ENCODE data around the gene KRT76. TPM values are rescaled to one million over a fixed set of nuclear protein-coding genes. Genes with fewer than 3 reads are reported as not detected.

KRT76 gene
- total RNA-seq, 1 donor from 2014 or later = not detected

GRCh38 chr12:52783563-52784316 is 6.6 kb upstream of the KRT76 start:
- H3K27me3 Mint-ChIP-seq (ENCODE audit: low read depth) = peaks cover 68% of the 10 kb centered on the region
- H3K36me3 Mint-ChIP-seq = no peaks in the 10 kb centered on the region
- no peak overlapping the region for H3K4me3 Mint-ChIP-seq
- TF ChIP-seq CTCF (IDR thresholded peaks at IDR 0.05; ENCODE audit: unreplicated experiment) = no peak
- no peak overlapping the region for H3K27ac Mint-ChIP-seq
- peaks cover 7% of the 10 kb centered on the region for H3K4me1 Mint-ChIP-seq
- H3K9me3 Mint-ChIP-seq = peaks cover 3% of the 10 kb centered on the region
- DNase-seq (ENCODE audit: low spot score in 2 of 2, unreplicated experiment in 2 of 2) = no peak

- H3K9me3 Mint-ChIP-seq = peaks cover 3% of the 10 kb centered on the region
- DNase-seq (ENCODE audit: low spot score in 2 of 2, unreplicated experiment in 2 of 2) = no peak
- no peak for TF ChIP-seq CTCF (IDR thresholded peaks at IDR 0.05; ENCODE audit: unreplicated experiment)
- no peaks in the 10 kb centered on the region for H3K36me3 Mint-ChIP-seq
- no peak overlapping the region for H3K27ac Mint-ChIP-seq
- H3K27me3 Mint-ChIP-seq (ENCODE audit: low read depth) = peaks cover 75% of the 10 kb centered on the region
- H3K4me3 Mint-ChIP-seq = no peak overlapping the region
- H3K4me1 Mint-ChIP-seq = no peaks in the 10 kb centered on the region
Observed at GRCh38 chr12:52782502-52782901, 5.4 kb upstream of the KRT76 start.

- Mint-ChIP-seq H3K36me3 (no peaks in the 10 kb centered on the region), H3K27me3 (ENCODE audit: low read depth) (peaks cover 82% of the 10 kb centered on the region), H3K9me3 (peaks cover 3% of the 10 kb centered on the region), H3K27ac (no peak overlapping the region), H3K4me1 (no peaks in the 10 kb centered on the region), H3K4me3 (no peak overlapping the region)
- no peak for DNase-seq (ENCODE audit: low spot score in 2 of 2, unreplicated experiment in 2 of 2)
- no peak for TF ChIP-seq CTCF (IDR thresholded peaks at IDR 0.05; ENCODE audit: unreplicated experiment)
Observed at GRCh38 chr12:52781399-52782082, 4.4 kb upstream of the KRT76 start.

- TF ChIP-seq CTCF (IDR thresholded peaks at IDR 0.05; ENCODE audit: unreplicated experiment) = no peak
- DNase-seq (ENCODE audit: low spot score in 2 of 2, unreplicated experiment in 2 of 2) = no peak
- no peaks in the 10 kb centered on the region for H3K36me3 Mint-ChIP-seq
- no peaks in the 10 kb centered on the region for H3K4me1 Mint-ChIP-seq
- H3K27me3 Mint-ChIP-seq (ENCODE audit: low read depth) = peaks cover 85% of the 10 kb centered on the region
- H3K4me3 Mint-ChIP-seq = no peak overlapping the region
- H3K27ac Mint-ChIP-seq = no peak overlapping the region
- H3K9me3 Mint-ChIP-seq = no peaks in the 10 kb centered on the region
Observed at GRCh38 chr12:52779914-52780313, 2.8 kb upstream of the KRT76 start.

DNA sequence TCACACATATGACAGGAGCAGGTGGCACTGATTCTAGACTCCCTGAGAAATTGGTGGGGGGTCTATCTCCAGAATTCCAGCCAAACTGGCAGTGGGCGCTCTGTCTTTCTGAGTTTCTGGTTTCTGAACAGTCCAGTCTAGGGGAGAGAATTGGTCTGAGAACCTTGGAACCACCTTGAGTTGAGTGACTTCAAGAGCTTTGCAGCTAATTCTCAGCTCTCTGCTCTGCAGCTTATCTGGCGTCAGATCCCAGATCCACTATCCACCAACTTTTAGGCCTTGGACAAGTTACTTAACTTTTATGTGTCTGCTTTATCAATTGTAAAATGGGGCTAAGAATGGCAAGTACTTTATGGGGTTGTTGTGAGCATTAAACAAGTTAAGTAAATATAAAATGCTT is 1.7 kb upstream of the KRT76 start:
- H3K27me3 Mint-ChIP-seq (ENCODE audit: low read depth) = peaks cover 86% of the 10 kb centered on the region

More for the DNA sequence above, 1.7 kb upstream of the KRT76 start:
- Mint-ChIP-seq H3K4me3 (no peak overlapping the region), H3K27ac (no peak overlapping the region), H3K4me1 (no peaks in the 10 kb centered on the region), H3K36me3 (no peaks in the 10 kb centered on the region), H3K9me3 (no peaks in the 10 kb centered on the region)
- no peak for TF ChIP-seq CTCF (IDR thresholded peaks at IDR 0.05; ENCODE audit: unreplicated experiment)
- no peak for DNase-seq (ENCODE audit: low spot score in 2 of 2, unreplicated experiment in 2 of 2)
